ENCODE measurements around the gene CEACAM21.

The CEACAM21 gene

DNA sequence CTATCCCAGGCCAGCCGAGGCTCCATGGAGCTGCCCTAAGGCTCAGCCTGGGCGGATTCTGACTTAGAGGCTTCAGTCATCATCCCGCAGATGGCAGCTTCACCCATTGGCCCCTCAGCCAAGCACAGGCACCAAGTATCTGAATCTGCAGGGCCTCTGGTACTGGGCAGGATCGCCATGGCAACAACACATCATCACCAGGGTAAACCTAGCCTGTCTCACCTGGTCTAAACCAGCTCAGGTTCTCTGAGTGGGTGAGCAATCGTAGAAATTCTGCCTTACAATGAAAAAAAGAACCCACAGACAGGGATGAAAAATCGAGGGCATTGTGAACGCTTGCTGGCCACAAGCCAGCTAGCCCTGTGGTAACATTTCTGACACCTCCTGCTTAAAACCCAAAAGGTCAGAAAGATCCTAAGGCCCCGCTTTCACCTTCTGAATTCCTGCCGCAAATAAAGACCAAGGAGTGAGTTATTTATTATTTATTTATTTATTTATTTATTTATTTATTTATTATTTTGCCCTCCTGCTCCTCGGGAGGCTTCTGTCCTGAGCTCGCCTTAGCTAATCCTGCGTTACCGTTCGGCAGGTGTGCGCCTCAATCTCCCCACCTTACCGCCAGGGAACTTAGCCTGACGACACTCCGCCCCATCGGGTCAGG is 12.0 kb upstream of the CEACAM21 start:
- H3K36me3 ChIP-seq (ENCODE audit: control insufficient read depth in 1 of 2, insufficient read depth in 2 of 2, low read length in 2 of 2) = no peaks in the 10 kb centered on the region
- no peak overlapping the region for H4K12ac ChIP-seq (ENCODE audit: low read depth, low read length)
- H4K8ac ChIP-seq (ENCODE audit: low read depth, low read length) = no peak overlapping the region
- no peak overlapping the region for H3K27ac ChIP-seq (ENCODE audit: low read depth, low read length)
- no peak overlapping the region for H3K4me2 ChIP-seq (ENCODE audit: low read length)
- no peak overlapping the region for H3K14ac ChIP-seq (ENCODE audit: low read length)
- H2AFZ ChIP-seq (ENCODE audit: insufficient read depth, low read length, poor library complexity) = no peak overlapping the region
- no peaks in the 10 kb centered on the region for H3K4me1 ChIP-seq (ENCODE audit: control insufficient read depth in 1 of 2, insufficient read depth in 2 of 2, low read length in 2 of 2)
- H2BK12ac ChIP-seq (ENCODE audit: low read length) = no peak overlapping the region
- WGBS (ENCODE audit: extremely low coverage, insufficient coverage, insufficient read length) = no CpG with 5 or more reads among the region's 19 CpGs
- no peak overlapping the region for H4K91ac ChIP-seq (ENCODE audit: low read depth, low read length)
- H3K9me3 ChIP-seq (ENCODE audit: insufficient read depth, low read depth, low read length) = peaks cover 5% of the 10 kb centered on the region
- no peak overlapping the region for H2BK120ac ChIP-seq (ENCODE audit: insufficient read depth, low read length, poor library complexity)
- no peaks in the 10 kb centered on the region for H3K79me1 ChIP-seq (ENCODE audit: low read length)
- no peak overlapping the region for H3K9ac ChIP-seq (ENCODE audit: low read length)
- no peak overlapping the region for H3K18ac ChIP-seq (ENCODE audit: low read length)
- H3K4ac ChIP-seq (ENCODE audit: low read depth, low read length) = no peak overlapping the region
- peaks cover 23% of the 10 kb centered on the region for H3K27me3 ChIP-seq (ENCODE audit: insufficient read depth, low read length)
- no peaks in the 10 kb centered on the region for H3K79me2 ChIP-seq (ENCODE audit: control insufficient read depth, insufficient read depth, low read length, poor library complexity)
- no peak for DNase-seq
- H3K4me3 ChIP-seq (ENCODE audit: low read depth, low read length) = no peak overlapping the region
- H2BK5ac ChIP-seq (ENCODE audit: low read depth, low read length, poor library complexity) = no peak overlapping the region
- no peak overlapping the region for H3K23ac ChIP-seq (ENCODE audit: low read length)
- H2AK5ac ChIP-seq (ENCODE audit: low read length) = no peak overlapping the region

DNA sequence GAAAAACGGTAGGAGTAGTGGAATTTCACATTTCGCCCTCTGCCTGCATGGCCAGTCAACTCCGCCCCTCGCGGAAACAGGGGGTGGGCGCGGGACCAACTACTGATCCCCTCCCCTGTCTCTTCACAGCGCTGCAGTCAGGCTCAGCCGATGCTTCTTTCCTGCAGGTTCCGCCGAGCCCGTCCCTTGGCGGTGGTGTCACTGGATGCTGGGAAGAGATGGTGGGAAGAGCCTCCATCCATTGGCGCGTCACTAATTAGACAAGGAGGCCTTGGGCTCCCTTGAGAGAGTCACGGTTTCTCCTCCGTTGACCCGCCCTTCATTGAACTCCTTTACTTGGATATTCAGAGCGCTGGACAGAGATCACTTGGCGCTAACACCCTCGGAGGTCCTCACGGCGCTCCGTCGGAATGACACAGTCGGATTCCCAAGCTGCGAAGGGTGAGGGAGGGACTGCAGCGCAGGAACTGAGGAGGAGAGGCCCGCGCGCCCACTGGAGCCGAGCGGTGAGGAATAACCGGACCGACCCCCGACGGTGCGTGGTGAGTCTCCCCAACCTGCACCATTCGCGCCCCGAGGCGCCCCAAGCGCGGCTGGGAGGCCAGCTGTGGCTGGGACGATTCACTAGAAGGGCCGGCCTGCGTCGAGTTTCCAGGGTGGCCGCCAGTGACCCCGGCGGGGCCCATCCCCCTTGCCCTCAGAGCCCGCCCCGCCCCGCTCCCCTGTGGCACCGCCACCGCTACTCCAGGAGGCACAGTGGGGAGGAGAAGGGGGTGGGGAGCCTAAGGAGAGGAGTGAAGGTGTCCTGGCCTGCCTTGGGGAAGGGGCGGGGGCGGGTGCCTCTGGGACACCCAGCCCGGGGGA is 11.2 kb upstream of the CEACAM21 start:
- H2AK5ac ChIP-seq (ENCODE audit: low read length) = no peak overlapping the region
- peaks cover 5% of the 10 kb centered on the region for H3K9me3 ChIP-seq (ENCODE audit: insufficient read depth, low read depth, low read length)
- H3K4me2 ChIP-seq (ENCODE audit: low read length) = no peak overlapping the region
- no peak overlapping the region for H3K4me3 ChIP-seq (ENCODE audit: low read depth, low read length)
- no peak overlapping the region for H3K4ac ChIP-seq (ENCODE audit: low read depth, low read length)
- no peak for DNase-seq
- no peak overlapping the region for H3K23ac ChIP-seq (ENCODE audit: low read length)
- H3K18ac ChIP-seq (ENCODE audit: low read length) = no peak overlapping the region
- no peak overlapping the region for H2BK5ac ChIP-seq (ENCODE audit: low read depth, low read length, poor library complexity)
- WGBS (ENCODE audit: extremely low coverage, insufficient coverage, insufficient read length) = no CpG with 5 or more reads among the region's 59 CpGs
- H3K4me1 ChIP-seq (ENCODE audit: control insufficient read depth in 1 of 2, insufficient read depth in 2 of 2, low read length in 2 of 2) = no peaks in the 10 kb centered on the region
- no peaks in the 10 kb centered on the region for H3K79me2 ChIP-seq (ENCODE audit: control insufficient read depth, insufficient read depth, low read length, poor library complexity)
- H3K27me3 ChIP-seq (ENCODE audit: insufficient read depth, low read length) = peaks cover 23% of the 10 kb centered on the region
- no peak overlapping the region for H4K91ac ChIP-seq (ENCODE audit: low read depth, low read length)
- H2BK12ac ChIP-seq (ENCODE audit: low read length) = no peak overlapping the region
- H4K12ac ChIP-seq (ENCODE audit: low read depth, low read length) = no peak overlapping the region
- H2AFZ ChIP-seq (ENCODE audit: insufficient read depth, low read length, poor library complexity) = no peak overlapping the region
- H4K8ac ChIP-seq (ENCODE audit: low read depth, low read length) = no peak overlapping the region
- no peak overlapping the region for H3K9ac ChIP-seq (ENCODE audit: low read length)
- H3K14ac ChIP-seq (ENCODE audit: low read length) = no peak overlapping the region
- no peaks in the 10 kb centered on the region for H3K79me1 ChIP-seq (ENCODE audit: low read length)
- no peak overlapping the region for H3K27ac ChIP-seq (ENCODE audit: low read depth, low read length)
- no peaks in the 10 kb centered on the region for H3K36me3 ChIP-seq (ENCODE audit: control insufficient read depth in 1 of 2, insufficient read depth in 2 of 2, low read length in 2 of 2)
- no peak overlapping the region for H2BK120ac ChIP-seq (ENCODE audit: insufficient read depth, low read length, poor library complexity)

DNA sequence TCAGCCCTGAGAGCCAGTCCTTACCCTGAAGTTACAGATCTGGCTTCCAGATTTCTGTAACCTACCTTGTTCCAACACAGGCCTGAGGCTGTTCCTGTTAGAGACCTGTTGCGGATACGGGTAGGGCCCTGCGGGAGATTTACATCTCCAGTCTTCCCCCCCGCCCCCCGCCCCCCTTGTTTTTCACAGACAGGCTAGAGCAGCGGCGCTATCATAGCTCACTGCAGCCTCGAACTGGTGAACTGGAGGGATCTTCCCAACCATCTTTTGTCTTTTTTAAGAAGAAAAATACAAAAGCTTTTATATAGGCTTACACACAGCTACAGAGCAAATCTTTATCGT is 10.6 kb upstream of the CEACAM21 start:
- Histone ChIP-seq H3K9ac (ENCODE audit: low read length) (no peak overlapping the region), H2AFZ (ENCODE audit: insufficient read depth, low read length, poor library complexity) (no peak overlapping the region), H2BK12ac (ENCODE audit: low read length) (no peak overlapping the region), H4K91ac (ENCODE audit: low read depth, low read length) (no peak overlapping the region), H3K4ac (ENCODE audit: low read depth, low read length) (no peak overlapping the region), H3K36me3 (ENCODE audit: control insufficient read depth in 1 of 2, insufficient read depth in 2 of 2, low read length in 2 of 2) (no peaks in the 10 kb centered on the region), H3K9me3 (ENCODE audit: insufficient read depth, low read depth, low read length) (peaks cover 5% of the 10 kb centered on the region), H3K4me2 (ENCODE audit: low read length) (no peak overlapping the region), H4K12ac (ENCODE audit: low read depth, low read length) (no peak overlapping the region), H4K8ac (ENCODE audit: low read depth, low read length) (no peak overlapping the region), H2AK5ac (ENCODE audit: low read length) (no peak overlapping the region), H3K27me3 (ENCODE audit: insufficient read depth, low read length) (peaks cover 23% of the 10 kb centered on the region), H3K27ac (ENCODE audit: low read depth, low read length) (no peak overlapping the region), H3K79me1 (ENCODE audit: low read length) (no peaks in the 10 kb centered on the region), H3K23ac (ENCODE audit: low read length) (no peak overlapping the region), H3K4me1 (ENCODE audit: control insufficient read depth in 1 of 2, insufficient read depth in 2 of 2, low read length in 2 of 2) (no peaks in the 10 kb centered on the region), H3K4me3 (ENCODE audit: low read depth, low read length) (no peak overlapping the region), H2BK120ac (ENCODE audit: insufficient read depth, low read length, poor library complexity) (no peak overlapping the region), H2BK5ac (ENCODE audit: low read depth, low read length, poor library complexity) (no peak overlapping the region), H3K14ac (ENCODE audit: low read length) (no peak overlapping the region), H3K18ac (ENCODE audit: low read length) (no peak overlapping the region), H3K79me2 (ENCODE audit: control insufficient read depth, insufficient read depth, low read length, poor library complexity) (no peaks in the 10 kb centered on the region)
- WGBS (ENCODE audit: extremely low coverage, insufficient coverage, insufficient read length) = no CpG with 5 or more reads among the region's 9 CpGs
- DNase-seq = no peak

DNA sequence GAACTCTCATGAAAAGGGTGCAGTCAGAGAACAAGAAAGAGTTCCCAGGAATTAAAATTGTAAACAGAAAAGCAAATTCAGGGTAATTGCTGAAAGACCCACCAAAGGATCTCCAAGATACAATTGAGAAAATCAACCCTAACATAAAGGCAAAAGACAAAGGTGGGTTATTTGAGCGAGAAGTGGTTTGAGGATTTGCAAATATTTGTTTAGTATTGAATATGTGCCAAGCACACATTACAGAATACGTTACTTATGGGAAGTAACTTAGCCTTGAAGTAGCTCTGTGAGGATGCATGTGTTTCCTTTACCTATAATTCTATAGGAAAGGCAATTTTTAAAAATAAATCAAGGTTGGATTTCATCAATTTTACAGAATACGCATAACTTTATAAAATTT is 10.0 kb upstream of the CEACAM21 start:
- Histone ChIP-seq H3K79me2 (ENCODE audit: control insufficient read depth, insufficient read depth, low read length, poor library complexity) (no peaks in the 10 kb centered on the region), H3K4me1 (ENCODE audit: control insufficient read depth in 1 of 2, insufficient read depth in 2 of 2, low read length in 2 of 2) (no peaks in the 10 kb centered on the region), H3K9me3 (ENCODE audit: insufficient read depth, low read depth, low read length) (peaks cover 5% of the 10 kb centered on the region), H3K79me1 (ENCODE audit: low read length) (no peaks in the 10 kb centered on the region), H3K4ac (ENCODE audit: low read depth, low read length) (no peak overlapping the region), H3K4me3 (ENCODE audit: low read depth, low read length) (no peak overlapping the region), H3K14ac (ENCODE audit: low read length) (no peak overlapping the region), H3K4me2 (ENCODE audit: low read length) (no peak overlapping the region), H3K36me3 (ENCODE audit: control insufficient read depth in 1 of 2, insufficient read depth in 2 of 2, low read length in 2 of 2) (no peaks in the 10 kb centered on the region), H3K9ac (ENCODE audit: low read length) (no peak overlapping the region), H4K12ac (ENCODE audit: low read depth, low read length) (no peak overlapping the region), H2AK5ac (ENCODE audit: low read length) (no peak overlapping the region), H3K18ac (ENCODE audit: low read length) (no peak overlapping the region), H3K27me3 (ENCODE audit: insufficient read depth, low read length) (peaks cover 23% of the 10 kb centered on the region), H3K27ac (ENCODE audit: low read depth, low read length) (no peak overlapping the region), H4K91ac (ENCODE audit: low read depth, low read length) (no peak overlapping the region), H4K8ac (ENCODE audit: low read depth, low read length) (no peak overlapping the region), H2AFZ (ENCODE audit: insufficient read depth, low read length, poor library complexity) (no peak overlapping the region), H2BK5ac (ENCODE audit: low read depth, low read length, poor library complexity) (no peak overlapping the region), H2BK12ac (ENCODE audit: low read length) (no peak overlapping the region), H2BK120ac (ENCODE audit: insufficient read depth, low read length, poor library complexity) (no peak overlapping the region), H3K23ac (ENCODE audit: low read length) (no peak overlapping the region)
- DNase-seq = no peak
- WGBS (ENCODE audit: extremely low coverage, insufficient coverage, insufficient read length) = no CpG with 5 or more reads among the region's 3 CpGs

Data from trophoblast cell (in vitro differentiated cells and primary cell).